GM19238 (cell line): ENCODE measurements around the gene TRAPPC4.
A peak's percentile ranks its signal among the peaks of the same experiment; 100 is the strongest.
"Not testable (repeated sequence)": the region's sequence is repeated elsewhere in the genome, so short reads cannot be mapped to it uniquely, and the experiment has no call there.

Experiments used
- DNase-seq: peaks from one replicate; pipeline ENCODE4 v3.0.0; 2011; ENCODE audit warnings: low spot score; ENCODE audit not compliant: insufficient read length

TRAPPC4 gene

DNA sequence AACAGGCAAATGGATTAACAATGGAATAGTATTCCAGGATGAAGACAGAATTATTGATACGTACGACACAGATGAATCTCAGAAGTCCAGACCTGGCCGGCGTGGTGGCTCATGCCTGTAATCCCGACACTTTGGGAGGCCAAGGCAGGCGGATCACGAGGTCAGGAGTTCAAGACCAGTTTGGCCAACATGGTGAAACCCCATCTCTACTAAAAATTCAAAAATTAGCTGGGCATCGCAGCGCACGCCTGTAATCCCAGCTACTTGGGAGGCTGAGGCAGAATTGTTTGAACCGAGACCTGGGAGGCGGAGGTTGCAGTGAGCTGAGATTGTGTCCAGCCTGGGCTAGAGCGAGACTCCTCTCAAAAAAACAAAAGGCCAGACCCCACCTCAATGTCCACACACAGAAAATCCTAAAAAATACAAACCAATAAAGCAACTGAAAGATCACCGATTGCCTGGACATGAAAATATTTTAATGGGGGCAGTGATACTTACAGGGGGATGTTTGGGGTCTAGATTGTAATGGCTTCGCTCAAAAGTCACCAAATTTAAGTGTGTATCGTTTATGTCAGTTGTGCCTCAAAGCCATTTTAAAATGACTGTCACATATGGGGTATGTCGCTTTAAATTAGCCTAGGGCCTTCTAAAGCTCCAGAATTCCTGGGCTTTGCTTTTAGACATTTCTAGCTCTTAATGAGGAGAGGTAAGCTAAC is 4.2 kb upstream of the TRAPPC4 start:
- DNase-seq: no peak

DNA sequence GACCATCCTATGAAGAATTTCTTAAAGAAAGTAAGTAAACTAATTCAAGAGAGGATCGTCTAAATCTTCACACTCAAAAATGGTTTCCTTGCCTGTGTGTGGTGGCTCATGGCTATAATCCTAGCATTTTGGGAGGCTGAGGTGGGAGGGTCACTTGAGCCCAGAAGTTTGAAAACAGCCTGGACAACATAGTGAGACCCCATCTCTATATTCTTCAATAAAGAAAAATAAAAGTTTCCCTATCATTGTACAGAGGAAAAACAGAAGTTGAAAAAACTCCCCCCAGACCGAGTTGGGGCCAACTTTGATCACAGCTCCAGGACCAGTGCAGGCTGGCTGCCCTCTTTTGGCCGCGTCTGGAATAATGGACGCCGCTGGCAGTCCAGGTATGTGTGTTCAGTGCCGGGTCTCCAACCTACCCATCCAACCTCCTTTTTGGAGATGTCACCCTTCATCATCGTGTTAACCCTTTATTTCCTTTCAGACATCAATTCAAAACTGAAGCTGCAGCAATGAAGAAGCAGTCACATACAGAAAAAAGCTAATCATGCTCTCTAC is 3.4 kb upstream of the TRAPPC4 start:
- DNase-seq: no peak

- DNase-seq: no peak
Measured at GRCh38 chr11:119016216-119017009, 2.2 kb upstream of the TRAPPC4 start.

DNA sequence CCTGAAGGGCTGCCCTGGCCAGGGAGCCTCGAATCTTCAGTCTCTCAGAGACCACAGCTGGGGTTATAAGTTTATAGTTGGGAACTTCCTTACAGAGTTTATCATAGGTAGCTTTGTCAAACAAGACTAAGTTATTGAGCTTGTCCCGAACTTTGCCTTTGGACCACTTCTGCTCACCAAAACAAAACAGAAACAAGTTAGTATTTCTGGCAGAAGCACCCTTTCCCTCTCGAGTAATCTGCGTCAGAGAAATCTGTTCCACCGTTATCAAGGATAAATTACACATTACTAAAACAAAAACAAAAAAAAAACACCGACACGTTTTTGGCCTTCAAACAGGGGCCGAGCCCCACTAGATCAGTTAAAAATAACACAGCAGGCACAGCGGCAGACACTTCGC is 1.2 kb upstream of the TRAPPC4 start:
- not testable (repeated sequence) for DNase-seq

DNA sequence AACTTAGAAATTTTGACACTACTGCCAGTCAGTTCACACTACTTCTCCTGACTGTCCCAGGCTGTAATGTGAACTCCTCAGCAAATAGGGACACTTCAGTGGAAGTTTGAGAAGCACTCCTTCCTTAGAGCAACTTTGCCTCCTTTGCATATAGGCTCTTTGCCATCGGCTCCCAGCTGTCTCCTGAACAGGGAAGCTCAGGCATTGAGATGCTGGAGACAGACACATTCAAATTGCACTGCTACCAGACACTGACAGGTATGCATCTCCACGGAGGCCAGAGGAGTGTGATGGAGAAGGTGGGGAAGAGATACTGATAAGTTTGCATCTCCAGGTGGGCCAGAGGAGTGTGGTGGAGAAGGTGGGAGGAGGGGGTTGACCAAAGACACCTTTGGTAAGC is 1.4 kb downstream of the TRAPPC4 start:
- no peak for DNase-seq

GRCh38 chr11:119021631-119022030 is 3.1 kb downstream of the TRAPPC4 start:
- no peak for DNase-seq

- DNase-seq: no peak
Measured at GRCh38 chr11:119023741-119024140, 5.2 kb downstream of the TRAPPC4 start.

GRCh38 chr11:119024430-119025098 is 6.0 kb downstream of the TRAPPC4 start:
- no peak for DNase-seq

GRCh38 chr11:119025099-119025473 is 6.5 kb downstream of the TRAPPC4 start:
- no peak for DNase-seq

DNA sequence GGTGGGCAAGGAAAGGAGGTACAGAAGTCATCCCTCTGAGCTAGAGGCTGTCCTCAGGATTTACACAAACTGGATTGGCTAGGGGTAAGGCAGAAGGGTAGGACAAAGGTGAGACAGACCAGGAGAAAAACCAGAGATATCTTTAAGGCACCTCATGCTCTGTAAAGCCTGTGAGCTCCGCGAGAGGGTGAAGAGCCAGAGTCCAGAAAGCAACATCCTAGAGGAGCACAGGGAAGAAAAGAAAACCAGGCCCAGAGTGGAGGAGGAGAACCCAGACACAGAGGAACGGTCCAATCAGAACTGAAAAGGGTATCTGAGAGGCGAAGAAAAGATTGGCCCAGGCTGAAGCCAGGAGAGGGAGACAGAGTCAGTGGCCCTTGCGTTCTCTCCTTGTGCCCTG is 7.0 kb downstream of the TRAPPC4 start:
- DNase-seq: no peak

DNA sequence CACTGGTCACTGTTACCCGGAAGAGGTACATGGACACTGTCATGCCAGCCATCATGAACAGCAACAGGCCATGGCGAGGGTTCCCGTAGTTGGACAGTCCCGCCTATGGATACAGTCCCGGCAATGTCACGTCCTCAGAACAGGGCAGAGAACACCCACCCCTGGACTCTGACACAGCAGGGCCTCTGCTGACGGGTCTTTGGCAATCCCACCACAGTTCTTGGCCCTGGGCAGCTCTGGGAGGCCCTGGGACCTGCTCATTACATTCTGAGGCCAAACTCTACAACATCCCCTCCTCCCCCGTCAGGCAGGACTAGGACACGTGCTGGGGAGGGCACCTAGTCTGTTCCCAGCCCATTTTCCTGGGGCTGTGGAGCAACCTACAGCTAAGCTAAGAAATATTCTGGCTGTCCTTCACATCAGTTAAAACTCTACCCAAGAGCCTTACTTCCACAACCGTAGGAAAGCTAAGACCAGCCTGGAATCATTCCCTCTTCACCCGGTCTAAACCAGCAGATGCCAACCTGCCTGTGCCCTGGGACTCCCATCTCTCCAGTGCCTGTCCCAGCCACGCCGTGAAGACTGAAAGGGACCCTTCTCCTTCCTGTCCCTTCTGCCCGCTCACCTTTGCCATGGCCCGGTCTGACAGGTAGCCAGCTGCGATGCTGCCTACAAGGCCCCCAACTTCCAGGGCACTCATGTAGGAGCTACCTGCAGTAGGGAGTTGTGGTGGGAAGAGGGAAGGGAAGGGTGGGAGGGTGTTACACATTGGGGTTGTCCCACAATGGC is 7.6 kb downstream of the TRAPPC4 start:
- no peak for DNase-seq

- DNase-seq: no peak
Measured at GRCh38 chr11:119026970-119027369, 8.4 kb downstream of the TRAPPC4 start.

GRCh38 chr11:119027561-119028345 is 9.2 kb downstream of the TRAPPC4 start:
- DNase-seq: no peak

GRCh38 chr11:119028346-119029068 is 9.9 kb downstream of the TRAPPC4 start:
- no peak for DNase-seq

DNA sequence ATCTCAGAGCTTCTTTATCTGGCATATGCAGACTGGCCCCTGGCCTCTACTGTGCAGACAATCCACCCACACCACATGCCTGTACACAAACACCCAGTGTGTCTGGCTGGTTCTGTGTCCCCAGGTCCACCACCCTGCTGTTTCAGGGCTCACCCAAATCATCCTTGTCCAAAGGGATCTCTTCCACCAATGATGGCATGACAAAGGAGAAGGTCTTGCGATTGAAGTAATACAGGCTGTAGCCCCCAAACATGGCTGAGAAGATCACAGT is 10.4 kb downstream of the TRAPPC4 start:
- DNase-seq: no peak

GRCh38 chr11:119029340-119030028 is 10.9 kb downstream of the TRAPPC4 start:
- DNase-seq: no peak

- no peak for DNase-seq
Measured at GRCh38 chr11:119030029-119030328, 11.4 kb downstream of the TRAPPC4 start.

- peak; percentile 95 for DNase-seq
Measured at GRCh38 chr11:119030329-119031047, 11.9 kb downstream of the TRAPPC4 start, which contains the start of gene SLC37A4. TSS of gene SLC37A4 (minus strand) at chr11:119030877.

DNA sequence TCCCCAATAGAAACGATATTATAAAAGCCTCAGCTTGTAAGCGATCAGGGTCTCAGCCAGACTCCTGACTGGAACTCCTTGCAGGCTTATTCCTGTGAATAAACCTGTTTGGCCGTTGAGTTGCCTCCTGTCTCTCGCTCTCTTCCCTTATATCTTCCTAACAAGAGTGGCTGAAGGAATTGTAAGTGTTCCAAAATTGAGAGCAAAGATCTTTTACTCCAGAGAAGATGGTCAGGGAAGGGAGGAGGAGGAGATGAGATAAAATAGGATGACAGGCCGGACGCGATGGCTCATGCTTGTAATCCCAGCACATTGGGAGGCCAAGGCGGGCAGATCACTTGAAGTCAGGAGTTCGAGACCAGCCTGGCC is 13.3 kb downstream of the TRAPPC4 start:
- DNase-seq: no peak
